ENCODE results near the gene RHOT1.
"Not testable (repeated sequence)": the region's sequence is repeated elsewhere in the genome, so short reads cannot be mapped to it uniquely, and the experiment has no call there.

- TF ChIP-seq CTCF (conservative IDR thresholded peaks at IDR 0.05; ENCODE audit: low read depth, low read length); EZH2phosphoT487 (IDR thresholded peaks at IDR 0.05; ENCODE audit: borderline replicate concordance, low read length); EZH2 (IDR thresholded peaks at IDR 0.05; ENCODE audit: low read length, unreplicated experiment): not testable (repeated sequence)
These were observed 6.7 kb upstream of the RHOT1 start for GRCh38 chr17:32135497-32136117.
